NCI-H1436 (cell line): ENCODE measurements around the gene ATOH8.

Experiments
- DNase-seq: peaks from one replicate; lab custom pipeline; 2025; lab: John Stamatoyannopoulos, UW

Gene ATOH8

DNA sequence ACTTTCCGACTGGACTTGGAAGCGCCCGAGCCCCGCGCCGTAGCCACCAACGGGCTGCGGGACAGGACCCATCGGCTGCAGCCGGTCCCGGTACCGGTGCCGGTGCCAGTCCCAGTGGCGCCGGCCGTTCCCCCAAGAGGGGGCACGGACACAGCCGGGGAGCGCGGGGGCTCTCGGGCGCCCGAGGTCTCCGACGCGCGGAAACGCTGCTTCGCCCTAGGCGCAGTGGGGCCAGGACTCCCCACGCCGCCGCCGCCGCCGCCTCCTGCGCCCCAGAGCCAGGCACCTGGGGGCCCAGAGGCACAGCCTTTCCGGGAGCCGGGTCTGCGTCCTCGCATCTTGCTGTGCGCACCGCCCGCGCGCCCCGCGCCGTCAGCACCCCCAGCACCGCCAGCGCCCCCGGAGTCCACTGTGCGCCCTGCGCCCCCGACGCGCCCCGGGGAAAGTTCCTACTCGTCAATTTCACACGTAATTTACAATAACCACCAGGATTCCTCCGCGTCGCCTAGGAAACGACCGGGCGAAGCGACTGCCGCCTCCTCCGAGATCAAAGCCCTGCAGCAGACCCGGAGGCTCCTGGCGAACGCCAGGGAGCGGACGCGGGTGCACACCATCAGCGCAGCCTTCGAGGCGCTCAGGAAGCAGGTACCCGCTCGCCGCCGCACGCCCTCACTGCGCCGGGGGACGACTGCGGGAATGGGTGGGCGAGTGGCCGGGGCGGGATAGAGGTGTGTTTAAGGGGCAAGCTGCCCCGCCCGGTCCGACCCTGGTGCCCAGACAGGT lies 713 bp downstream of the ATOH8 start:
- no peak for DNase-seq

DNA sequence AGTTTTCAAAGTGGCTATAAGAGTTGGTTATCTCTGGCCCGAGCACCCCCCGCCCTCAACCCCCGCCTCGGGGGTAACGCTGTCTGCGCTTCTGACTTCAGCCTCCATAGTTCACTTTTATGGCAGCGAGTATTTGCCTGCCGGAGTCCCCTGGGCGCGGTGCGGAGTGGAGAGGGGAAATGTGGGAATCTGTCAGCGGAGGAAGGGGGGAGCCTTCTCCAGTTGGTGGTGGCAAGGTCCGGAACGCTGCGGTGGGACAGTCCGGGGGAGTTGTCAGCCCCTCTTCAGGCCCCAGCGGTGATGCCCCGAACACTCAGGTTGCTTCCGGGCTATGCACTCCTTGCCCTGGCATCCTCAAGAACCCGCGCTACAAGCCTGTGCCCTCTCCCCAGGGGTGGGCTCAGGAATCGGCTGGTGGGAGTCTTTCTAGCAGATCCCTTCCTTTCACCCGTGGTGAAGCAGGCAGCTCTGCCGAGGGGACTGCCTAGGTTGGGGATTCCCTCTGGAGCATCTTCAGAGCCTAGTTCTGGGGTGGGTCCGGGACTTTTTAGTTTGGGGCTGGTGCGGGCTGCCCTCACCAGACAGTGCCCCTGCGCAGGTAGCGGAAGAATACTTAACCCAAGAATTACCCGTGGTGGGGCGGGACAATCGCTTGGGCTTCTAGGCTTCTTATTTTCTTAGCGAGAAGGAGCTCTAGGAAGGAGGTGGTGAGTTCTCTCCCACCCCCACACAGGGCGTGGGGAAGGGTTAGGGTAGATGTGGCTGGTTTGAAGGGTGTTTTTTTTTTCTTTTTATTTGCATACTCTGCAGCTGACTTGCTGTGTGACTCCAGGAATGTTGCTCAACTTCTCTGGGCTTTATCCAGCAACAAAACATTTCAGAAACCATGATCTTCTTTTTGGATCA lies 1.6 kb downstream of the ATOH8 start:
- DNase-seq: no peak

DNA sequence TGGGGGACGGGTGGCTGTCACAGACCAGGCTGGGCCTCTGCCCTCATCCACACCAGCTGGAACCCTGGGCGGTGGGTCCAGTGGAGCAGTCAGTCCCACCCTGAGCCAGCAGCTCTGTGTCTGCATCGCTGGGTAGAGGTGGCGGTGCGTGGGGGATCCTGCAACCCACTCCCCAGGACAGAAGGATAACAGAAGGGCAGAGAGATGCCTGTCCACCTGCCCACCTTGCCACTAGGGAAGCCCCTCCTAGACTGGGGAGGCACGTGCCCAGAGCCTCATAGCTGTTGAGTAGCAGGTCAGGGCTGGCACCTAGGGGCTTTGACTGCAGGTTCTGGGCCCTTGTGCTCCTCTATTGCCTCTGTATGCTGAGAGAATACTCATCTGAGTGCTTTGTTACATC lies 2.4 kb downstream of the ATOH8 start:
- no peak for DNase-seq

DNA sequence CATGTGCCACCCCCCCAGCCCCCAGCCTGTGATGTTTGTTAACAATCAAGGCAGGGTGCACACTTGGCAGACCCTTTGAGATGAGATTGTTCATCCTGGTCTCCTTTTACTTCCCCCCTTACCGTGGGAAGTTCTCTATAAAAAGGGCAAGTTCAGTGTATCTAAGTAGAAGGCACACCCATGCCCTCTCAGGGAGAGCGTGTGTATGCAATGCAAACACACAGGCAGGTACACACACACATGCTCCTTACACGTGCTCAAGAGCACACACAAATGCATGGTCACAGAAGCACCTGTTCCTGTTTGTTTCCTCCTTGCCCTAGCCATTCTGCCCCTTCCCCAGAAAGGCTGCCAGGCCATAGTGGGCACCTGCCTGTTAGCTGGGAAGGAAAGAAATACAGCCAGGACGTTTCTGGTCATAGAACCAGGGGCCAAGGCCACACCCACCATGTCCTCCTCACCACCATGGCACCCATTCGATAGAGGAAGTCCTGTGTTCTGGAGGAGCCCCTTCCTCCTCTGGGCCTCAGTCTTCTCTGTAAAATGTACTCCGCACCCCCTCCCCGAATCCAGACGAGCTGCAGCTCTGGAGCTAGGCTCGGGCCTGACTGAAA lies 3.1 kb downstream of the ATOH8 start:
- DNase-seq: no peak

DNA sequence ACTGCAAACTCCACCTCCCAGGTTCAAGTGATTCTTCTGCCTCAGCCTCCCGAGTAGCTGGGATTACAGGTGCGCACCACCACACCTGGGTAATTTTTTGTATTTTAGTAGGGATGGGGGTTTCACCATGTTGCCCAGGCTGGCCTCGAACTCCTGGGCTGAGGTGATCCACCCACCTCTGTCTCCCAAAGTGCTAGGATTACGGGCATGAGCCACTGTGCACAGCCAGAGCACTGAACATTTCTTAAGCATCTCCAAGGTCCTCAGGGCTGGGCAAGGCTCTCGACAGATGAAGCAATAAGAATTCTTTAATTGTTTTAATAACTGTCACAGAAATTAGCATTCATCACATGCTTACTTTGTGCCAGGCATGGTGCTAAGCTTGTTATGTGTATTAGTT lies 4.1 kb downstream of the ATOH8 start:
- no peak for DNase-seq

DNA sequence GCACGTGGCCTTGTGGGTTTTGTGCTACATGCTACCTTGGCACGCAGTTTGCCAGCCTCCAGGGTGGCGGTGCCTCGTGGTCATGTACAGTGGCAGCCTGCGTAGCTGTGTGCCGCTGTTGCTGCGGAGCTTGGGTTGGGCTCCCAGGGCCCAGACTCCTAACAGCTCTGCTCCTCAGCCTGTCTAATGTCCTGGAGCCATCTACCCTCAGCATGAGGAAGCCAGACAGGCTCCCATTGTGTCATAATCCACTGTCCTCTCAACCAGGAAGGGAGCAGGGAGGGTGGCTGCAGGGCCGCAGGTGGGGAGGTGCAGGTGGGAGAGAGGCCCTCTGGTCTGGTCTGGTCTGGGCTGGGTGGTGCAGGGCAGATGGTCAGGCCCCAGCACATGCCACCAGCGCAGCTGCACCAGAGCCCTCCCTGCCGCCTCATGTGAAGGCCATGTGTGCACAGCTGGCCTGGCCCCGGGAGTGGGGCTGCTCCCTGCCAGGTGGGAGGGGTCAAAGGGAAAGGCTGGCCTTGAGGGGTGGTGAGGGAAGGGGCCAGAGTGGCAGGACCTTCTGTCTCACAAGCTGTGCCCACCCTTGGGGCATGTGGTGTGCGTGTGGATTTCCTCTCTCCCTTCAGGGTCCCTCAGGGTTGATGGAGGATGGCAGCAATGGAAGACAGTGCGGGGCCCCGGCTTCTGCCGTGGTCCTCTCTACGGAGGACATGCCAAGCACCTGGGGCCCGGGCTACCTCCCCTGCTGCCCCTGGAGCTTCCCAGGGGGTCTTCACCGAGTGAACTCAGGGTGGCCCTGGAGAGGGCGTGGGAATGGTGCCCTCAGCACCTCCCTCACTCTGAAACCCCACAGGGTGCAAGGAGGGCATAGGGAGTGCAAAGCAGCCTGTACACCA lies 4.8 kb downstream of the ATOH8 start:
- no peak for DNase-seq

DNA sequence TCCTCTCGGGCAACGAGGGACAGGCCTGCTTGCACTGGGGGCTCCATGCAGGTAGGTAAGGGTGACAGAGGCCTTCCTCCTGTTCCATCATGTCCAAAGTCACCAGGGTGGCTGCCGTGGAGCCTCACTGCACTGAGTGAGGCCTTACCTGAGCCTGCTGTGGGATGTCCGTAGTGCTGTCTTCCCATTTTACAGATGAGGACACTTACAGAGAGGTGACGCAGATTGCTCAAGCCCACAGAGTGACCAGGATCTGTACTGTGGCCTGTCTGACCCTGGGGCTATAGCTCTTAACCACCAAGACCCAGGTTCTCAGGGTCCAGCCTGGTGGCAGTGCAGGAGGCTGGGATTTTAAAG lies 5.4 kb downstream of the ATOH8 start:
- no peak for DNase-seq

DNA sequence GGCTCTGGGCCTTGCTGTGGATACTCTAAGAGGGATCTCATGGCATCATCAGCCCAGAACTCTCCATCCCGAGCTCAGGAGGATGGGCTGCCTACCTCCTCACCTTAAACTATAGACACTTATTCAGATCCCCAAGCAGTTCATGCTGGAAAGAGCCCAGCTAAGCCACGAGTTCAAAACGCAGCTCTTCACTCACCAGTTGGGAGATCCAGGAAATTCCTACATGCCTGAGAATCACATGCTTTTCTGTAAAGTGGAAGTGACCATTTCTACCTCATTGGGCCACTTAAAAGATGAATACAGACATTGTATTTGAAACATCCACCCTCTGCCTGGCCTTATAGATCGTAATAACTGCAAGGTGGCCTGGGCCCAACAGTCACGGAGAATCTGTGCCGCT lies 6.6 kb downstream of the ATOH8 start:
- no peak for DNase-seq

DNA sequence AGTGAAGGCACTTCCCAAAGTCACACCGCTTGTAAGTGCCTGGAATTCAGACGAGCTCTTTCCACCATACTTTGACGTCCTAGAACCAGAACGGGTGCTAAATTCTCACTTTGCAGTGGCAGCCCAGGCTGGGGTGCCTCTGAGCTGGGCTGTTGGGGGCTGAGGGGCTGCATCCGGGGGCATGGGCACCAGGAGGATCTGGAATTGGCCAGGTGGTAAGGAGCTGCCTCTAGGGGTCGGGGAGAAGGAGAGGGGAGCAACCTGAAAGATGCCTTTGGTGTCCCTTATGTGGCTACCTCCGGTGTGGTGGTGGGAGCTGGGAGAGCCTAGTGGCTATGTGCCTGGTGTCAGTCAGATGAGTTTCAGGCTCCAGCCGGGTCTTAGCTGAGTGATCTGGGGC lies 7.1 kb downstream of the ATOH8 start:
- DNase-seq: no peak

DNA sequence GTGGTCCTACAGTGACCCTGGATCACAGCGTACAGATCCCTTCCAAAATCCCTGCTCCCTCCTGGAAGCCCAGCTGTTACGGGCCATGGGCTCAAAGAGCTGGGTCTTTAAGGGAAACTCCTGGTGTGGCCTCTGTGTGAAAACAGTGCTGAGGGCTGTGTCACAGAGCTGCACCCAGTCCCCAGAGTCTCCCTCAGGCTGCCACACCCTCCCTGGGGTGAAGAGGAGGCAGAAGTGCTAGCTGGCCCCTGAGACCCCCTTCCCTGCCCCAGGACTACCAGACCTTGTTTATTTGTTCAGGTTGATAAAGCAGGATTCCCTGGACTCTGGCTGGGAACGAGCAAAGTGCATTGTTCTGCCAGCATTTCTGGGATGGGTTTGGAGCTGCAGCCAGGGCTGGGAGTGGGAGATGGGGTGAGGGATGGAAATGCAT lies 7.7 kb downstream of the ATOH8 start:
- no peak for DNase-seq

DNA sequence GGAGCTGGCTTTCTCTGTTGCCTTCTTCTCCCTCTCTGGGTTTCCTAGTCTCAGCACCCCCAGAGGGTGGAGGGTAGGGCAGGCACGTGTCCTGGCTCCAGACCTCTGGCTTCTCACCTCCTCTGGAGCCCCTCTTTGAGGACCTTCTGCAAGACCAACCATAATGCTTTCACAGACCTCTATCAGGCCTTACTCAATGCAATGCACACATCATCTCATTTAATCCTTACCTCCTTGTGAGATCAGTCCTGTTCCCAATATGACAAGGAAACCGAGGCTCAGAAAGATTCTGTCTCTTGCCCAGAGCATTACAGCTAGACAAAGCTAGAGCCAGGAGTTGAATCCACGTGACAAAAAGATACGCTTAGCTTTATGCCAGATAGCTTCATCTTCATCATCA lies 8.2 kb downstream of the ATOH8 start:
- no peak for DNase-seq

DNA sequence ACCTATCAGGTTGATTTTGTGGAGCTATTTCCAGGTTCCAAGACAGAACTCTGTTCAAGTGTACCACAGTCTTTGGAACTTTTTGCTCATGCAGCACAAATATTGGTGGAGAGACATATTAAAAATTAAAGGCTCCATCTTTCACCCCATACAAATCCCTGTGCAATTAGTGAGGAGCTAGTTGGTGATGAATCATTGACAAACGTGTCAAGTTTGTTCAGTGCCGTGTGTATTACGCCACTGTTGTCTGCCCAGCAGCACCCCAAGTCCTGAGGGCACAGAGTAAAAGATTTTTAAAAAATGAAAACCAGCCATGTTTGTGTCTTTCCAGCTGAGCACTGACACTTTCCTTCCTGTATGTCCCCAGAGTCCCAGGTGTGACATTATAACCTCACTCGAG lies 9.3 kb downstream of the ATOH8 start:
- no peak for DNase-seq

DNA sequence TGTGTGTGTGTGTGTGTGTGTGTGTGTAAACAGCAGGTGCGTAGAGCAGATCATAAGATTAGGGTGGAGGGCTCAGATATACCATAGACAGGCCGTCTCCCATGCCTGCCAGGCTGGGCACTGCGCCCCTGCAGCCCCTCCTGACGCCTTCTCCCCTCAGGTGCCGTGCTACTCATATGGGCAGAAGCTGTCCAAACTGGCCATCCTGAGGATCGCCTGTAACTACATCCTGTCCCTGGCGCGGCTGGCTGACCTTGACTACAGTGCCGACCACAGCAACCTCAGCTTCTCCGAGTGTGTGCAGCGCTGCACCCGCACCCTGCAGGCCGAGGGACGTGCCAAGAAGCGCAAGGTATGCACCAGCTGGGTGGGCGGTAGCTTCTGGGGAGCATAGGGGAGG lies 10.0 kb downstream of the ATOH8 start:
- DNase-seq: no peak

DNA sequence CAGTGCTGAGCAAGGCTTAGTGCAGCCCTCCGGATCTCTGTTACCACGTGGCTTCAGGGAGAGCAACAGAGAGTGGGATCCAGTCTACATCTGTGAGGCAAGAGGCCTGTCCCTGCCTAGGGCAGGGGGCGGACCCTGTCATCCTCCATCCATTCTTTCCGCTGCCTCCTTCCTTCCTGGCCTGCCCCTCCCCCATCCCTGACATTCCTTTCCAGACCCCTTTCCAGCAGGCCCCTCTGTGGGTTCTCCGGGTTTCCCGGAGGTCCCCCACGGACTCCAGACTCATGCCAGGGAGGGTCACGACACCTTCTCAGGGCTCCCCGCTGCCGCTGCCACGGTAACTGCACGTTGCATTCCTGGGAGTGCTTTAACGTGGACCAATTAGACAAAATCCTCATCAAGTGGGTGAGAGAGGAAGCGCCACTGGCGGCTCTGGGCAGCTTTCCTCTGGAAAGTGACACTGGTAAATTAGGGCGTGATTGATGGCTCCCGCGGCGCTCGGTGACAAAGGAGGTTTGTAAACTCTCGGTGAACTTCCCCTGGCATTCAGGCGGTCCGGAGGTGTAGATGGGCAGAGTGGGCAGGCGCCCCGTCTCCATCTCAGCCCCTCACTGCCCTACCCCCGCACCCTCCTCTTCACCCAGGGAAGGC lies 11.4 kb downstream of the ATOH8 start:
- peak; percentile 55 for DNase-seq

DNA sequence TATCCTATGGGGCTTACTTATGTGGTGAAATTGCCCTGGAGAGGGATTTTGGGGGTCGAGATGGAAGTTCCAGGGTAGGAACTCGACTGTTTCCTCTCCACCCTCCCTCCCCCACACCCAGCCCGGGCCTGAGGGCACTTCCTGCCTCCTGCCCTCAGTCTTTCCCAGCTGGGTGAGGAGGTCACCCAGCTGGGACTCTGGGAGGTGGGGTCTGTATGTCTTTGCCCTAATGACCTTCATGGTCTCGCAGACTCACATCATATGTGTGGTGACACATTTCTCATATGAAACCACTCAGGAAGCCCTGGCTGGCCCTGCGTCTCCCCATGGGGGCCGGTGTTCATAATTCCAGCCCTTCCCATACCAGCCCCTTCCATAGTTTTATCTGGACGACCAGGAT lies 12.4 kb downstream of the ATOH8 start:
- DNase-seq: no peak

DNA sequence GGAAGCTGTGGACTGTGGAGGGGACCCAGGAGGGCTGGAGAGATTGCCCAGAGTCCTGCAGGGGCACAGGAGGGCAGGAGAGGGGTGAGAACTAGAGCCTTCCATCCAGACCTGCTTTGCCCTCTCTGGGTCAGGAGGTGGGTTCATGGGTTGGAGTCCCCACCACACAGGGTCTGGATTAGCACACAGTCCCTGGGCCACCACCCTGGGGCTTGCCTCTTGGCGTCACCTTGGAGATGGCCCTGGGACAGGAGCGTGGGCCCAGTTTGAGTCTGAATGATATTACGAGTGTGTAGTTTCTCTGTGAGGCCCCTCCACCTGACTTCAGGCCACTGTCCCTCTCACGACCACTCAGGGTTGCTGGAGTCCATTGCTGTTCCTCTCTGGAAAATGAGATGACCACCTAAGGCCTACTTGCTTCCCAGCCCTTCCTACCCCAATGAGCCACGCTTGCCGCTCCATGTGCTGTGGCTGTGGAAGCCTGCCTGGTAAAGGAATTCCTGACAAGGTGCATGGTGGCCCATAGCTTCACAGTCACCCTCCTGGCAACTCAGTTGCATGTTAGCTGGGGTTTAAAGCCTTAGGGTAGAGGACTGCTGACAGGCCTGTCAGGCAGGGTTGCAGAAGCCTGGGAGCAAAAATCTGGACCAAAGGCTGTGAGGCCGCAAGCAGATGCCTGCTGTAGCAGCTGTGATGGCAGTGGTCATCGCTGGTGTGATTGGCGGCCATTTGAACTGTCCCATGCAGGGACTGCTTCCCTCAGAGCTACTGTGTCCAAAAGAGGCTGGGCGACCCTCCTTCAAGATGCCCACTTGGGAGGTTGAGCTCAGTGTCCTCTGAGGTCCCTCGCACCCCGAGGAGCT lies 14.2 kb downstream of the ATOH8 start:
- no peak for DNase-seq

DNA sequence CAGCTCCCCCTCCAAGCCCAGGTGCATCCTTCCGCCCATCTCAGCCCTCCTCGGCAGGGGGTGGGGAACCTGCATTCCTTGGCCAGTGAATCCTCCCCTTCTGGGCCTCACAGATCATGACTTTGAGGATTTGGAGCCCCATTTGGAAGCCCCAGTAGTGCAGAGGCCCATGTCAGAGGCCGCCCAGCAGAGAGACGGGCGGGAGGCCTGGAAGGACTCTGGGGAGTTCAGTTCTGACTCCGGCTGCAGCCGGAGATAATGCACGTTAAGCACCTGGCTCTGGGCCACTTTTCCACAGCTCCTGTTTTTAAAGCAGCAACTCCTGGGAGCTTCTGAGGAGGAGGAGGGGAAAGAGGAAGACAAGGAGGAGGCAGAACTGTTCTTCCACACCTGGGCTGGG lies 14.9 kb downstream of the ATOH8 start:
- peak; percentile 28 for DNase-seq

DNA sequence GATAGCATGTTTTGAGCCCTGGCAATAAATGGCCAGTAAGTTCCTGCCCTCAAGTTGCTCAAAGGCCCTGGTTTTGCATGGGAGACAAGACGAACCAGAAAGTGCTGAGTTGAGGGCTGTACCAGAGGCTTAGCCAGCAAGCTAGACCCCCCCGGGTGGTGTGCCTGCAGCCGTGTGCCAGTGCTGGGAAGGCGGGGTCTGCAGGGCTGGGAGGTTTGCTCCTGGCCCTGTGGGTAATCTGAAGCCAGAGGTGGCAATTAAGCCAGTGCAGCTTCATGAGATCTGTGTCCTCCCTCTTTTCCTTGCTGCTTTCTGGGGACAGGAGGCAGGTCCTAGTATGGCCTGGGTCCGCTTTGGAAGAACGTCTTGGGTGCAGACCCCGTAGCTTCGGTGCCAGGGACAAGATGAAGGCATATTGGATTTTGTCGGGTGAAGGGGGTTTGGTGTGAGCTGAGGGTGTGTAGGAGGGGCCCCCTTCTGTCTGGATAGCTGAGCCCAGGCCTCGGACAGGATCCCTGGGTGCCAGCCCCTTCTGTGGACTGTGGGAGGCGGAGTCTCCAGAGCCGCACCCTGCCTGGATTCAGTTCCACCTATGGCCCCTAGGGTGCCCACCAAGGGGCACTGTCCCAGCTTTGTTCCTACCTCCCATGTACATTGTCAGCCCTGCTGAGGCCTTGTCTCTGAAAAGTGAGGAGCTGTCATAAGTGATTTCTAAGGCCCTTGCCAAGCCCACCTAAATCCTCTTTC lies 15.6 kb downstream of the ATOH8 start:
- DNase-seq: peak; percentile 28

DNA sequence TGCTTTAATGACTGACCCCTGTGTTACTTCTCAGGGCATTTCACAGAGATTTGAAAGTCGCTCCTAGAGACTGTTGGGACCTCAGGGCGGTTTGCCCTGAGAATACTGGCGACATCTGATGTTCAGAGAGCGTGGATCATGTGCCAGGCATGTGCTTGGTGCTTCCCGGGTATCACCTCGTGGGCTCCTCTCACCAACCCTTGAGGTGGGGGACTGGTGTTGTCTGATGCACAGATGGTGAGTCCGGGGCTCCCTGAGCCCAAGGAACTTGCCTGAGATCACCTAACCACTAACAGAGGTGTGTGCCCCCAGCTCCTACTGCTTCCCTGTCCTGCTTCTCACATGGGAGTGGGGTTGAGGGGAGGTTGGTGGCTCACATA lies 16.2 kb downstream of the ATOH8 start:
- DNase-seq: no peak

DNA sequence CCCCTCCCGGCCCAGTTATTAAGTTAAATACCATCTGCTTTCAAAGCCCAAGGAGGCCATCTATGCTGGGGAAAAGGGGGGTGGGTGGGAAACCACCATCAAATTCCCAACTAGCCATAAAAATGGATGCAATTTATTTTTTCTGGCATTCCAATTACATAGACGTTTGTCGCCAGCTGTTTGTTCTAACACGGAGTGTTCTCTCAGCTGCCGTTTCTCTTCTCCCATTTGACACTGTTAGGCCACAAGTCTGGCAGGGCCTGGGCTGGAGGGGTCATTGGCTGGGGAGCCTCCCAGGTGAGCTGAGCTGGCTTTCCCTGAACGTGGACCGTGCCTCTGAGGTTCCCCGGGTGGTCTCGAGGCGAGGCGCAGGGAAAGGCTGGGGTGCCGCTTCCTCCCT lies 16.6 kb downstream of the ATOH8 start:
- DNase-seq: no peak
